Measurements from ENCODE around the gene SAT1. TPM values are rescaled to one million over a fixed set of nuclear protein-coding genes. Genes with fewer than 3 reads are reported as not detected.

The SAT1 gene
- total RNA-seq, 4 donors from 2014 or later: 183 to 212 (median 195) TPM

- no peak for TF ChIP-seq CTCF (IDR thresholded peaks at IDR 0.05)
- no peak for TF ChIP-seq POLR2A (IDR thresholded peaks at IDR 0.05)
- 90 to 92% methylated on average over 9 of the region's 9 CpGs for WGBS, 2 donors
- intact Hi-C loops (cut with DNase I; ENCODE audit: low total_unique reads): no loop called here
- DNase-seq (ENCODE audit: low spot score in 2 of 2): no peak
- H3K4me3 ChIP-seq (ENCODE audit: low read depth, poor library complexity, severe bottlenecking): no peak overlapping the region
Observed at GRCh38 chrX:23805389-23805788, 22.4 kb downstream of the SAT1 start.

GRCh38 chrX:23810279-23810678 lies 27.3 kb downstream of the SAT1 start:
- no peak for TF ChIP-seq CTCF (IDR thresholded peaks at IDR 0.05)
- TF ChIP-seq POLR2A (IDR thresholded peaks at IDR 0.05): no peak
- DNase-seq (ENCODE audit: low spot score in 2 of 2): no peak
- no peak overlapping the region for H3K4me3 ChIP-seq (ENCODE audit: low read depth, poor library complexity, severe bottlenecking)
- intact Hi-C loops (cut with DNase I; ENCODE audit: low total_unique reads): no loop called here
- 77 to 98% methylated on average over 3 of the region's 3 CpGs for WGBS, 2 donors

GRCh38 chrX:23811108-23811651 lies 28.2 kb downstream of the SAT1 start:
- intact Hi-C loops (cut with DNase I; ENCODE audit: low total_unique reads): no loop called here
- 10 to 36% methylated on average over 10 of the region's 10 CpGs for WGBS, 2 donors
- TF ChIP-seq POLR2A (IDR thresholded peaks at IDR 0.05) (no peak), CTCF (IDR thresholded peaks at IDR 0.05) (no peak)
- peak in 1 of 2 donors; percentile 45 for DNase-seq (ENCODE audit: low spot score in 2 of 2)
- no peak overlapping the region for H3K4me3 ChIP-seq (ENCODE audit: low read depth, poor library complexity, severe bottlenecking)

- no peak for DNase-seq (ENCODE audit: low spot score in 2 of 2)
- H3K4me3 ChIP-seq (ENCODE audit: low read depth, poor library complexity, severe bottlenecking): no peak overlapping the region
- WGBS, 2 donors: 58 to 74% methylated on average over 6 of the region's 6 CpGs
- intact Hi-C loops (cut with DNase I; ENCODE audit: low total_unique reads): no loop called here
- no peak for TF ChIP-seq CTCF (IDR thresholded peaks at IDR 0.05)
- TF ChIP-seq POLR2A (IDR thresholded peaks at IDR 0.05): no peak
Observed at GRCh38 chrX:23811656-23812055, 28.7 kb downstream of the SAT1 start.

GRCh38 chrX:23813808-23814207 lies 30.8 kb downstream of the SAT1 start:
- TF ChIP-seq POLR2A (IDR thresholded peaks at IDR 0.05) (no peak), CTCF (IDR thresholded peaks at IDR 0.05) (no peak)
- intact Hi-C loops (cut with DNase I; ENCODE audit: low total_unique reads): no loop called here
- no peak for DNase-seq (ENCODE audit: low spot score in 2 of 2)
- no peak overlapping the region for H3K4me3 ChIP-seq (ENCODE audit: low read depth, poor library complexity, severe bottlenecking)
- 85 to 95% methylated on average over 1 of the region's 1 CpG for WGBS, 2 donors

GRCh38 chrX:23815376-23815775 lies 32.4 kb downstream of the SAT1 start:
- intact Hi-C loops (cut with DNase I; ENCODE audit: low total_unique reads): no loop called here
- WGBS, 2 donors: 89 to 98% methylated on average over 7 of the region's 7 CpGs
- TF ChIP-seq CTCF (IDR thresholded peaks at IDR 0.05) (no peak), POLR2A (IDR thresholded peaks at IDR 0.05) (no peak)
- H3K4me3 ChIP-seq (ENCODE audit: low read depth, poor library complexity, severe bottlenecking): no peak overlapping the region
- DNase-seq (ENCODE audit: low spot score in 2 of 2): no peak
